ENCODE results near the gene CCNL2.
A peak's percentile ranks its signal among the peaks of the same experiment; 100 is the strongest.

The CCNL2 gene

GRCh38 chr1:1399872-1400575 lies 889 bp upstream of the CCNL2 start (continued):
- TF ChIP-seq, protein P1, sequence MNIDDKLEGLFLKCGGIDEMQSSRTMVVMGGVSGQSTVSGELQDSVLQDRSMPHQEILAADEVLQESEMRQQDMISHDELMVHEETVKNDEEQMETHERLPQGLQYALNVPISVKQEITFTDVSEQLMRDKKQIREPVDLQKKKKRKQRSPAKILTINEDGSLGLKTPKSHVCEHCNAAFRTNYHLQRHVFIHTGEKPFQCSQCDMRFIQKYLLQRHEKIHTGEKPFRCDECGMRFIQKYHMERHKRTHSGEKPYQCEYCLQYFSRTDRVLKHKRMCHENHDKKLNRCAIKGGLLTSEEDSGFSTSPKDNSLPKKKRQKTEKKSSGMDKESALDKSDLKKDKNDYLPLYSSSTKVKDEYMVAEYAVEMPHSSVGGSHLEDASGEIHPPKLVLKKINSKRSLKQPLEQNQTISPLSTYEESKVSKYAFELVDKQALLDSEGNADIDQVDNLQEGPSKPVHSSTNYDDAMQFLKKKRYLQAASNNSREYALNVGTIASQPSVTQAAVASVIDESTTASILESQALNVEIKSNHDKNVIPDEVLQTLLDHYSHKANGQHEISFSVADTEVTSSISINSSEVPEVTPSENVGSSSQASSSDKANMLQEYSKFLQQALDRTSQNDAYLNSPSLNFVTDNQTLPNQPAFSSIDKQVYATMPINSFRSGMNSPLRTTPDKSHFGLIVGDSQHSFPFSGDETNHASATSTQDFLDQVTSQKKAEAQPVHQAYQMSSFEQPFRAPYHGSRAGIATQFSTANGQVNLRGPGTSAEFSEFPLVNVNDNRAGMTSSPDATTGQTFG (tag by site-specific recombination; IDR thresholded peaks at IDR 0.05; ENCODE audit: borderline replicate concordance), result no peak
- TF ChIP-seq ZSCAN30 (tag by site-specific recombination; IDR thresholded peaks at IDR 0.05) (no peak), ZNF155 (tag by site-specific recombination; IDR thresholded peaks at IDR 0.05) (no peak), ZNF169 (tag by site-specific recombination; IDR thresholded peaks at IDR 0.05) (no peak), YY1 (tag by site-specific recombination; IDR thresholded peaks at IDR 0.05) (no peak), ZNF571 (tag by site-specific recombination; IDR thresholded peaks at IDR 0.05) (no peak), ZNF660 (tag by site-specific recombination; IDR thresholded peaks at IDR 0.05) (no peak), ZSCAN5A (tag by site-specific recombination; IDR thresholded peaks at IDR 0.05) (no peak), ZNF473 (tag by site-specific recombination; IDR thresholded peaks at IDR 0.05) (no peak), ZNF391 (tag by site-specific recombination; IDR thresholded peaks at IDR 0.05; ENCODE audit: borderline replicate concordance, low read depth) (peak; percentile 44; the same call in 1 of the 2 replicates), FEZF1 (tag by site-specific recombination; IDR thresholded peaks at IDR 0.05) (no peak), ZNF10 (tag by site-specific recombination; IDR thresholded peaks at IDR 0.05) (0 out of 2 replicates have a peak, but pooled peaks have one; percentile 8), ZNF114 (tag by site-specific recombination; IDR thresholded peaks at IDR 0.05) (no peak), ZNF335 (tag by site-specific recombination; conservative IDR thresholded peaks at IDR 0.05) (peak; percentile 78), ZBTB7A (tag by site-specific recombination; IDR thresholded peaks at IDR 0.05; ENCODE audit: low read depth) (0 out of 2 replicates have a peak, but pooled peaks have one; percentile 46), KLF8 (tag by site-specific recombination; IDR thresholded peaks at IDR 0.05) (no peak), GLIS1 (tag by site-specific recombination; IDR thresholded peaks at IDR 0.05) (no peak; the same call in none of the 2 replicates), ZNF248 (tag by site-specific recombination; IDR thresholded peaks at IDR 0.05) (no peak), PBX3 (CRISPR knock-in tag; IDR thresholded peaks at IDR 0.05) (no peak), ATF2 (tag by site-specific recombination; IDR thresholded peaks at IDR 0.05; ENCODE audit: low read depth) (no peak), ZNF19 (tag by site-specific recombination; IDR thresholded peaks at IDR 0.05; ENCODE audit: low read depth) (no peak), EGR2 (tag by site-specific recombination; IDR thresholded peaks at IDR 0.05; ENCODE audit: low read depth) (no peak), ZNF48 (tag by site-specific recombination; IDR thresholded peaks at IDR 0.05) (no peak), ZNF214 (tag by site-specific recombination; IDR thresholded peaks at IDR 0.05; ENCODE audit: borderline replicate concordance) (no peak), ZNF350 (tag by site-specific recombination; IDR thresholded peaks at IDR 0.05) (no peak)
- TF ChIP-seq, protein P2, sequence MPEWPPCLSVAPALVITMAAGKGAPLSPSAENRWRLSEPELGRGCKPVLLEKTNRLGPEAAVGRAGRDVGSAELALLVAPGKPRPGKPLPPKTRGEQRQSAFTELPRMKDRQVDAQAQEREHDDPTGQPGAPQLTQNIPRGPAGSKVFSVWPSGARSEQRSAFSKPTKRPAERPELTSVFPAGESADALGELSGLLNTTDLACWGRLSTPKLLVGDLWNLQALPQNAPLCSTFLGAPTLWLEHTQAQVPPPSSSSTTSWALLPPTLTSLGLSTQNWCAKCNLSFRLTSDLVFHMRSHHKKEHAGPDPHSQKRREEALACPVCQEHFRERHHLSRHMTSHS (tag by site-specific recombination; IDR thresholded peaks at IDR 0.05), result no peak
- TF ChIP-seq, protein P3, sequence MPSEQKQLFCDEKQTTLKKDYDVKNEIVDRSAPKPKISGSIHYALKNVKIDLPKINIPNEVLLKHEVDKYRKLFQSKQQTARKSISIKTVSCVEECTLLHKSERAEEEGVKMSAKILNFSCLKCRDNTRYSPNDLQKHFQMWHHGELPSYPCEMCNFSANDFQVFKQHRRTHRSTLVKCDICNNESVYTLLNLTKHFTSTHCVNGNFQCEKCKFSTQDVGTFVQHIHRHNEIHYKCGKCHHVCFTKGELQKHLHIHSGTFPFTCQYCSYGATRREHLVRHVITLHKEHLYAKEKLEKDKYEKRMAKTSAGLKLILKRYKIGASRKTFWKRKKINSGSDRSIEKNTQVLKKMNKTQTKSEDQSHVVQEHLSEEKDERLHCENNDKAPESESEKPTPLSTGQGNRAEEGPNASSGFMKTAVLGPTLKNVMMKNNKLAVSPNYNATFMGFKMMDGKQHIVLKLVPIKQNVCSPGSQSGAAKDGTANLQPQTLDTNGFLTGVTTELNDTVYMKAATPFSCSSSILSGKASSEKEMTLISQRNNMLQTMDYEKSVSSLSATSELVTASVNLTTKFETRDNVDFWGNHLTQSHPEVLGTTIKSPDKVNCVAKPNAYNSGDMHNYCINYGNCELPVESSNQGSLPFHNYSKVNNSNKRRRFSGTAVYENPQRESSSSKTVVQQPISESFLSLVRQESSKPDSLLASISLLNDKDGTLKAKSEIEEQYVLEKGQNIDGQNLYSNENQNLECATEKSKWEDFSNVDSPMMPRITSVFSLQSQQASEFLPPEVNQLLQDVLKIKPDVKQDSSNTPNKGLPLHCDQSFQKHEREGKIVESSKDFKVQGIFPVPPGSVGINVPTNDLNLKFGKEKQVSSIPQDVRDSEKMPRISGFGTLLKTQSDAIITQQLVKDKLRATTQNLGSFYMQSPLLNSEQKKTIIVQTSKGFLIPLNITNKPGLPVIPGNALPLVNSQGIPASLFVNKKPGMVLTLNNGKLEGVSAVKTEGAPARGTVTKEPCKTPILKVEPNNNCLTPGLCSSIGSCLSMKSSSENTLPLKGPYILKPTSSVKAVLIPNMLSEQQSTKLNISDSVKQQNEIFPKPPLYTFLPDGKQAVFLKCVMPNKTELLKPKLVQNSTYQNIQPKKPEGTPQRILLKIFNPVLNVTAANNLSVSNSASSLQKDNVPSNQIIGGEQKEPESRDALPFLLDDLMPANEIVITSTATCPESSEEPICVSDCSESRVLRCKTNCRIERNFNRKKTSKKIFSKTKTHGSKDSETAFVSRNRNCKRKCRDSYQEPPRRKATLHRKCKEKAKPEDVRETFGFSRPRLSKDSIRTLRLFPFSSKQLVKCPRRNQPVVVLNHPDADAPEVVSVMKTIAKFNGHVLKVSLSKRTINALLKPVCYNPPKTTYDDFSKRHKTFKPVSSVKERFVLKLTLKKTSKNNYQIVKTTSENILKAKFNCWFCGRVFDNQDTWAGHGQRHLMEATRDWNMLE (tag by site-specific recombination; conservative IDR thresholded peaks at IDR 0.05; ENCODE audit: low read depth), result no peak
